Adrenal gland (tissue), 12 donors: ENCODE measurements around the gene MTARC1. TPM values are rescaled to one million over a fixed set of nuclear protein-coding genes. Genes with fewer than 3 reads are reported as not detected.

Source experiments
- DNase-seq, 7 donors: peaks; one replicate each; pipeline ENCODE4 v3.0.0-alpha.2; 2019 to 2020
- H3K27ac ChIP-seq, 5 donors: fragments of 200-600 bp; sonication (generic) in 4 of 5; 1 replicate in 3 of 5; 2 replicates in 2 of 5; pipeline versions ENCODE4 v1.5.1 to v1.8.0; 2016 to 2020; ENCODE audit warnings: mild to moderate bottlenecking in 1 of 5
- H3K27me3 ChIP-seq: fragments of 200-600 bp; 2 replicates; pipeline ENCODE4 v1.8.0; 2021
- H3K36me3 ChIP-seq, 2 donors: fragments of 200-600 bp; replicated peaks in 1 of 2; 1 replicate in 1 of 2; 2 replicates in 1 of 2; pipeline versions ENCODE4 v1.5.1 to v1.8.0; 2018 to 2022
- H3K4me1 ChIP-seq, 2 donors: fragments of 200-600 bp; replicated peaks in 1 of 2; 1 replicate in 1 of 2; 2 replicates in 1 of 2; pipeline versions ENCODE4 v1.5.1 to v1.8.0; 2018 to 2021
- H3K4me3 ChIP-seq, 4 donors: fragments of 200-600 bp; sonication (generic) in 3 of 4; one replicate each; pipeline ENCODE4 v1.5.1; 2016 to 2018
- H3K9me3 ChIP-seq, 3 donors: fragments of 200-600 bp; sonication (generic) in 1 of 3; replicated peaks in 1 of 3; 1 replicate in 2 of 3; 2 replicates in 1 of 3; pipeline versions ENCODE4 v1.5.1 to v1.8.0; 2016 to 2021
- CTCF ChIP-seq, 6 experiments: fragments of 450-650 bp in 4 of 6; fragments of 200-600 bp in 2 of 6; sonication (generic) in 1 of 6; IDR thresholded peaks; 1 replicate in 5 of 6; 2 replicates in 1 of 6; pipeline versions ENCODE4 v1.5.1 to v1.8.0; 2016 to 2021; ENCODE audit warnings: antibody characterized with exemption in 6 of 6, mild to moderate bottlenecking in 2 of 6, moderate library complexity in 1 of 6
- POLR2A ChIP-seq, 2 donors: fragments of 450-650 bp; IDR thresholded peaks; one replicate each; pipeline ENCODE4 v1.6.1; 2017; ENCODE audit warnings: antibody characterized with exemption in 2 of 2, mild to moderate bottlenecking in 2 of 2, moderate library complexity in 1 of 2
- WGBS, 4 donors: extraction: QIAGEN DNeasy Blood & Tissue Kit in 2 of 4; methylation state at CpG; one replicate each; pipeline versions ENCODE4 v1.1.5 to v1.1.7; 2013 to 2017; 5-methylcytosine and 5-hydroxymethylcytosine counted together
- intact Hi-C, 2 donors: fragments of 100-400 bp; cut with DNase I; formaldehyde crosslinking; loops; one replicate each; pipeline versions ENCODE4 v1.14.1 to v1.15.0; 2022 to 2023
- polyA plus RNA-seq, 3 donors: library from polyadenylated mRNA; stranded (reverse); fragments of 200-250 nt in 2 of 3; fragments of 350-450 nt in 1 of 3; fragmentation: Illumina TruSeq in 1 of 3; extraction: RNeasy Lipid Tissue Mini Kit (QIAGEN cat#74804) in 1 of 3; gene quantifications; one replicate each; pipeline ENCODE4 v1.2.3, GENCODE V29; 2013 to 2014
- total RNA-seq, 9 donors: library from RNA; depleted of rRNA in 4 of 9; stranded (reverse); fragments of >200 nt in 4 of 9; fragments of 120-200 nt in 1 of 9; fragmentation: NEBNext Ultra II Directional in 1 of 9; extraction: Animal tissue kit (Norgen Biotek cat#: 25700) in 1 of 9; gene quantifications; one replicate each; pipeline versions ENCODE4 v1.1.0 to v1.2.4, GENCODE V29; 2013 to 2023
- donor health status: healthy with polysubstance abuse.
- donor health status: Bipolar disorder and iron deficiency.
- donor health status: DM: yes; HTN: yes; CAD: no.
- donor health status: DM: no; HTN: no; CAD: no.
- donor health status: DM: no; HTN: no; CAD: no.
- donor health status: DM: yes; HTN: yes; CAD: no.

The MTARC1 gene
- total and polyA plus RNA-seq, 12 donors = 5.3 to 26.1 (median 10.1) TPM

- 66 to 72% (median 70%) methylated on average over 10 of the region's 10 CpGs for WGBS, 4 donors
- H3K27ac ChIP-seq = no peak overlapping the region
- TF ChIP-seq CTCF (IDR thresholded peaks at IDR 0.05) = peak; percentile 47 to 88 (median 68)
- TF ChIP-seq POLR2A (IDR thresholded peaks at IDR 0.05) = no peak
- H3K9me3 ChIP-seq = no peaks in the 10 kb centered on the region
- peak in 4 of 7 donors; percentile 26 to 53 (median 45) for DNase-seq
- peaks cover 0 to 4% of the 10 kb centered on the region in 2 donors for H3K36me3 ChIP-seq
- H3K4me3 ChIP-seq = no peak overlapping the region
- H3K4me1 ChIP-seq = no peaks in the 10 kb centered on the region
- H3K27me3 ChIP-seq = no peaks in the 10 kb centered on the region
- intact Hi-C loops = no loop called here
Measured at GRCh38 chr1:220803401-220804201, 16.9 kb downstream of the MTARC1 start.

DNA sequence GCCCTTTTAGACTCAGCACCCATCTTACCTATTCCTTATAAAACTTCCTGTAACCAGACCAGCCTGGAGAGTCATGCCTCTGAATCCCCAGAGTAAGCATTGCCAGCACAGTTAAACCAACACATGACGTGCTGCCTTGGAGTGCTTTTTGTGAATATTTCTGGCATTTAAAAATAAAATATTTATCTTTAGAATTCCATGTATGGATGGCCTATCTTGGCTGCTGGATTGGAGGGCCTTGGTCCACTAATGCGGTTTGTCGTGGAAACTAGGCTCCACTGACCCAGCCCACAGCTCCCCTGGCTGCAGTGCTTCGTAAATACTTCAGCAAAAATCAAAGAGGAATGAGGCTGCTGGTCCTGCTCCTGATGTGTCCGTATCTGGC, 17.5 kb downstream of the MTARC1 start:
- H3K9me3 ChIP-seq = no peaks in the 10 kb centered on the region
- H3K27me3 ChIP-seq = no peaks in the 10 kb centered on the region
- peaks cover 0 to 4% of the 10 kb centered on the region in 2 donors for H3K36me3 ChIP-seq
- 67 to 82% (median 72%) methylated on average over 5 of the region's 5 CpGs for WGBS, 4 donors
- no peak for DNase-seq
- no peak overlapping the region for H3K4me3 ChIP-seq
- H3K27ac ChIP-seq = no peak overlapping the region
- no peaks in the 10 kb centered on the region for H3K4me1 ChIP-seq
- intact Hi-C loops = no loop called here
- TF ChIP-seq CTCF (IDR thresholded peaks at IDR 0.05) (no peak), POLR2A (IDR thresholded peaks at IDR 0.05) (no peak)

DNA sequence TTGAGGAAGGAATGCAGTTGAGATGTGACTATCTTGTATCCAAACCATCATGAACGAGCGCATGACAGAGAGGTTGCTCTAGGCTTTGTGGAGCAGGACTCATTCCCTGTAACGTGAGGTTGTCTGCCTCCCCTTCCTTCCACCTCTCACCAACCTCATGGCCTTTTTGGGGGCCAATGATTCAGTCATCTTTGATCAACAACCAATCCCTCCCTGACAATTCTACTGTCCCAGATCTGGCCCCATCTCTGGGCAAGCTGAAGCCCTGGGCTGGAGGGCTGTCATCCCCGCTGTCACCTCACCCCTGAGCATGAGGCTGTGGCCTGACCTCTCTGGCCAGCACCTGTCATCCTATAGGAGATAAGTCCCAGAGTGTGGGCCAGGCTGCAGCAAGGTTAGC, 19.7 kb downstream of the MTARC1 start:
- Histone ChIP-seq H3K27me3 (no peaks in the 10 kb centered on the region), H3K36me3 (peaks cover 0 to 4% of the 10 kb centered on the region in 2 donors), H3K27ac (no peak overlapping the region), H3K4me1 (no peaks in the 10 kb centered on the region), H3K4me3 (no peak overlapping the region), H3K9me3 (no peaks in the 10 kb centered on the region)
- DNase-seq = no peak
- intact Hi-C loops = no loop called here
- TF ChIP-seq CTCF (IDR thresholded peaks at IDR 0.05) = no peak
- no peak for TF ChIP-seq POLR2A (IDR thresholded peaks at IDR 0.05)
- 87 to 97% (median 92%) methylated on average over 3 to 4 of the region's 4 CpGs for WGBS, 4 donors

DNA sequence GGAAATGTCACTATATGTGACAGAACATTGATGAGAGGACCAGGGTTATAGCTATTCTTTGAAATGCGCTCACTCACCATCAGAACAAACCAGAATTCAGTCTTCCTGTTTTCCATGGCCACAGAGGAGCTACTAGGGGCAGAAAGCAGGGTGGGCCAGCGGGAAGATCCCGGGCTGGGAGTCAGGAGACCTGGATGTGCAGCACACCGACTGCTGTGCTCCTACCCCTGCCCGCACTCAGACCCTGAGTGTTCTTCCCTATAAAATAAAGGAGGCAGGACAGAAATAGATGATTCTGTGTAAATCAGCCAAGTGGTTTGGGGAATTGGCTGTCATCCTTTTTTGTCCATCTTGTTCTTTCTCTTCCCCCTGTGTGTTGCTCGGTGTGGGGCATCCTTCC, 21.0 kb downstream of the MTARC1 start:
- Histone ChIP-seq H3K27me3 (no peaks in the 10 kb centered on the region), H3K4me3 (no peak overlapping the region), H3K36me3 (peaks cover 0 to 4% of the 10 kb centered on the region in 2 donors), H3K4me1 (no peaks in the 10 kb centered on the region), H3K27ac (no peak overlapping the region), H3K9me3 (no peaks in the 10 kb centered on the region)
- no peak for DNase-seq
- TF ChIP-seq CTCF (IDR thresholded peaks at IDR 0.05) (no peak), POLR2A (IDR thresholded peaks at IDR 0.05) (no peak)
- intact Hi-C loops = no loop called here
- 78 to 97% (median 88%) methylated on average over 6 of the region's 6 CpGs for WGBS, 4 donors
